ENCODE data around the gene PRKCZ.
"Not testable (repeated sequence)": the region's sequence is repeated elsewhere in the genome, so short reads cannot be mapped to it uniquely, and the experiment has no call there.

The PRKCZ gene

GRCh38 chr1:2103266-2103900, 53.2 kb downstream of the PRKCZ start:
- no peak for DNase-seq (ENCODE audit: low read depth)

DNA sequence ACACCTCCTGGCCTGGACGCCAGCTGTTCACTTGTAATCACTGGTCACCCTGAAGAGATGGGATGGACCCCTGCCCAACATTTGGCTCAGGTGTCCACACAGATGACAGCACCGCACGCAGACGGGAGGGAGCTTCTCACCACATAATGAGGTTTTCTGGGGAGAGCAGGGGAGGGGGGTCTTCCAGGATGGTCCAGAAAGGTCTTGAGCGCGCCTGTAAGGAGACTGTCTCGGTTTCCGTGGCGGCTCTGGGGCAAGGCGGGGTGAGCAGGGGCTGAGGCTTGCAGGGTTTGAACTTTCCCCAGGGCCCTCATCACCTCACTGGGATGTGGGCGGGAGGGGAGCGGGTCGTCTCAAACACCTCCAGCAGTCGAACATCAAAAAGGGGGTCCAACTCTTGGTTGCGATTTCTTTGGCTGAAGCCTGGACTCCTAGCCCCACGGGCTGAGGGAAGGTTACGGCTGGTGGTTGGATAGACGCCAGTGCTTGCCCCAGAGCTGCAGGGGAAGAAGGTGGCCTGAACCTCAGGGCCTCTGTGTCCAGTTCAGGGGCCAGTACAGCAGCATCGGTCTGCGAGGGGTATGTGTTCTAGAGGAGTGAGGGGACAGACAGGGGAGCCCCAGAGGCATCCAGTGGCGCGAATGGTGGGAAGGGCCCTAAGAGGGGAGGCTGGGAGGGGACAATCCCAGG, 53.8 kb downstream of the PRKCZ start:
- DNase-seq (ENCODE audit: low read depth) = no peak

DNA sequence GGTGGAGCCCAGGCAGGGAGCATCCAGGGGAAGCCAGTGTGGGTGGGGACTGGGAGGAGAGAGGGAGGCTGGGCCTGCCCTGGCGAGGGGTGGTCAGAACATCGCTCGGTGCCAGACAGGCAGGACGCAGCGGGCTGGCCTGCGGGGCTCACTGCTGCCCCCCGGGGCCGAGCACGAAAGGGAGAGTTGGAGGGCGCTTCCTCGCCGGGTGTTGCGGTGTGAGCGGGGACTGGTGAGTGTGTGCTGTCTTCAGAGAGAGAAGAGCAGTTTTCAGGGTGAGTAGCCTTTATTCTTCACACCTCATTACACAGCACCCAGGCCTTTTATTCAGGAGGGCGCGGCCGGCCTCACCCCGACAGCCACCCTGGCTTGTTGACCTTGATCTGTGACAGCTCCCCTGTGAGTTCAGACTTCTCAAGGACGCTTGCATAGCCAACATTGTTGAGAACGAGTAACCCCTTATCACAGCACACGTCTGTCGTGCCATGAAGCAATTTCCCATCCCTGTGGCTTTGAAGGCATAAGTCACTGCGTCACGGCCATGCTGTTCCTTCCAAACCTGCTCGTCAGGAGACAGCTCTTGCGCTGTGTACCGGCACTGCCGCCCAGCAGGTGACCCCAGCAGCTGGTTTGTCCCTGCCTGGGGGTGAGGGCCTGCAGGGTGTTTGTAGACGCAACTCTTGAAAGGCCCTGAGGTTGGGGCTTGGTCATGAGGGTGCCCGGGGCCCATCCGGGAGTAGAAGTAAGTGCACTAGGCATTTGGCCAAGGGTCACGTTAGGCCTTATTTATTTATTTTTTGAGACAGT, 54.6 kb downstream of the PRKCZ start:
- DNase-seq (ENCODE audit: low read depth) = no peak

DNA sequence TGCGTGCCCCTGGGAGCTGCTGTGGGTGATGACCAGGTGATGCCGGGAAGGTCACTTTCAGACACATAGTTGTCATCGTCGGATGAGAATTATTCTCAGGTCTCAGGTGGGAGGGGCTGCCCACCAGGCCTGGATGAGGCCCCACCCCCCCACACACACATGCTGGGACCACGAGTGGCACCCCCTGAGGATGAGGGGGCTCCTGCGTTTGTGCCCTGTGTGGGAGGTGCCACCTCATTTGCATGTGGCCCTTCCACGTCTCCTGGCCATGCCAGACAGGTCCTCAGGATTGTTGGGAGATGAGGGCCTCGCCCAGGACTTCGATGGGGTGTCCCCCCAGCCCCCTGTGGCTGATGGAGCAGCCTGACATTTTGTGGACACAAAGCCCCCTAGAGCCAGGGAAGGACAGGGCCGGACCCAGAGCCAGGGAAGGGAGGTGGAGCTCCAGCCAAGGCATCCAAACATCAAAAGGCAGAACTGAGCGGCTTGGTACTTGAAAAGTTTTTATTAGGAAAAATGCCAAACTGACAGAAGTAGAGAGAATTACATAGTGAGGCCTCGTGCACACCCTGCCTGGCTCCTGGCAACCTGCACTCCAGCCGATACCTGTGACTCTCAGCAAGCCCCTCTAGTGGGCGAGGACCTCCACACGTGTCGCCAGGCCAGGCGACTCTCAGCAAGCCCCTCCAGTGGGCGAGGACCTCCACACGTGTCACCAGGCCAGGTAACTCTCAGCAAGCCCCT, 55.7 kb downstream of the PRKCZ start:
- no peak for DNase-seq (ENCODE audit: low read depth)

GRCh38 chr1:2106659-2107405, 56.6 kb downstream of the PRKCZ start:
- DNase-seq (ENCODE audit: low read depth) = no peak

- DNase-seq (ENCODE audit: low read depth) = no peak
Observed at GRCh38 chr1:2107586-2108212, 57.5 kb downstream of the PRKCZ start.

DNA sequence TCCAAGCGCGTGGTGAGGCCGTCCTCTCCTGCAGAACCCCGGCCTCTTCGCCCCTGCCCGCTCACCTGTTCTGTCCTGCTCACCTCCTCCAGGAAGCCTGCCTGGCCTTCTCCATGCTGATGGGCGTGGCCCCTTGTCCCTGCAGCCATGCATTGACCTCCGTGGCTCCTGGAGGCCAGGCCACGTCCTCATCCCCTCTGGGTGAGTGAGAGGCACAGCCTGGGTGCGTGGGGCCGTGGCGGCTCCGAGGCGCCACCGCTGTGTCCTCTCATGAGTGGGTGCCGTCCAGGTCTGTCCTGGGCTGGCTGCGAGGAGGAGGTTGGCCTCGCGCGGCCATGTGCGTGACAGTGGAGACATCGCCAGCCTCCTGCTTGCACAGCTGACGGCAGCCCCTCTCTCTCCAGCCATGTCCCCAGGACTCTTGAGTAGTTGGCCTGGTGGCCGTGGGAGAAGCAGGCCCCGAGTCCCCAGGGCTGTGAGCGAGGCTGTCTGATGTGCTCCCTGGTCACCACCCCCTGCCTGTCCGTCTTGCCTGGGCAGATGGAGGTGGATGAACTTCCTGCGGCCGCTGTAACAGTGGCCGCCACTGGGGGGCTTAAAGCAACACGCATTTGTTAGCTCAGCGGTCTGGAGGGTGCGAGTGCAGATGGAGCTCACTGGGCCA, 58.1 kb downstream of the PRKCZ start:
- DNase-seq (ENCODE audit: low read depth) = no peak

DNA sequence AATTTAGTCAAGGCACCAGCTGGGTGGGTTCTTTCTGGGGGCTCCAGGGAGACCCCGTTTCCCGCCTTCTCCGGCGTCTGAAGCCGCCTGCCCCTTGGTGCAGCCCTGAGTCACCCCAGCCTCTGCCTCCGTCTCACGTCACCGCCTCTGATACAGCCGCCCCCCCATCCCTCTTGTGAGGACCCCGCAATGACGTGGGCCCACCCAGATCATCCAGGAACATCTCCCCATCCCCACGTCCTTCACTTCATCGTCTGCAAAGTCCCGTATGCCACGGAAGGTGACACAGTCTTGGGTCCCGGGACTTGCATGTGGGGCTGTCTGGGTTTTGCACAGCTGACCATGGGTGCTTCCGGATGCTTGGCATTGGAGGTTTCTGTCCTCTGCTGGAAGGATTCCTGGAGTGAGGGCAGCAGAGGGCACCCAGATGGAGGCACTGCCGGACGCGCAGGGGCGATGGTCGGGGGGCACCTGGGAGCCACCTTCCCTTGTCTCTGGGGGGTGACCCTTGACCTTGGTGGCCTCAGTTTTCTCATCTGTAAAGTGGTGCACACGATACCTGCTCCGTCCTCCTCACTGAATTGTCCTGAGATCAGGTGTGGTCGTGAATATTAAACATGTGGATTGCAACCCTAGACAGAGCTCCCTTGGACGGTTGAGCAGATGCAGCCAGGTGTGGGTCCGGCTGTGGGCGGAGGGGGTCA, 58.8 kb downstream of the PRKCZ start:
- no peak for DNase-seq (ENCODE audit: low read depth)

GRCh38 chr1:2109581-2110021, 59.4 kb downstream of the PRKCZ start:
- DNase-seq (ENCODE audit: low read depth) = no peak

DNA sequence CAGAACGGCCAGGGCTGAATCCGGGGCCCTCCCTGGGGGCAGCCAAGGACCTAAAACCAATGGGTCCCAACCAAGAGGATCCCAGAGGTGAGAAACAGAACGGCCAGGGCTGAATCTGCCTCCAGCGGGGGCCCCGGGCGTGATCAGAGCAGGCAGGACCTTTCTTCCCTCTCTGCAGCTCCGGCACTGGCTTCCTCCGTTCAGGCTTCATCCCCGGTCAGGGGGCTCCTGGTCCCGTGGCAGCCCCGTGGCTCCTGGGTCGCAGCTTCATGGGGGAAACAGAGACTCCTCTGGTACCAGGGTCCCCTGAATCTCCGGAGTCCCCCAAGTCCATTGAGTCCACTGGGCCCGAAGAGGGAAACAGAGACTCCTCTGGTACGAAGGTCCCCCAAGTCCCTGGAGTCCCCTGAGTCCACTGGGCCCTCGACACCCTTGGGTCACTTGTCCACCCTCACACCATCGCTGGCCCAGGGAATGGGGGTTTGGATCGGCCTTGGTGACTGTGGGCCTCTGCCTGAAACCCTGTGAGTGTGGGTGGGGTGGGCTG, 60.1 kb downstream of the PRKCZ start:
- no peak for DNase-seq (ENCODE audit: low read depth)

DNA sequence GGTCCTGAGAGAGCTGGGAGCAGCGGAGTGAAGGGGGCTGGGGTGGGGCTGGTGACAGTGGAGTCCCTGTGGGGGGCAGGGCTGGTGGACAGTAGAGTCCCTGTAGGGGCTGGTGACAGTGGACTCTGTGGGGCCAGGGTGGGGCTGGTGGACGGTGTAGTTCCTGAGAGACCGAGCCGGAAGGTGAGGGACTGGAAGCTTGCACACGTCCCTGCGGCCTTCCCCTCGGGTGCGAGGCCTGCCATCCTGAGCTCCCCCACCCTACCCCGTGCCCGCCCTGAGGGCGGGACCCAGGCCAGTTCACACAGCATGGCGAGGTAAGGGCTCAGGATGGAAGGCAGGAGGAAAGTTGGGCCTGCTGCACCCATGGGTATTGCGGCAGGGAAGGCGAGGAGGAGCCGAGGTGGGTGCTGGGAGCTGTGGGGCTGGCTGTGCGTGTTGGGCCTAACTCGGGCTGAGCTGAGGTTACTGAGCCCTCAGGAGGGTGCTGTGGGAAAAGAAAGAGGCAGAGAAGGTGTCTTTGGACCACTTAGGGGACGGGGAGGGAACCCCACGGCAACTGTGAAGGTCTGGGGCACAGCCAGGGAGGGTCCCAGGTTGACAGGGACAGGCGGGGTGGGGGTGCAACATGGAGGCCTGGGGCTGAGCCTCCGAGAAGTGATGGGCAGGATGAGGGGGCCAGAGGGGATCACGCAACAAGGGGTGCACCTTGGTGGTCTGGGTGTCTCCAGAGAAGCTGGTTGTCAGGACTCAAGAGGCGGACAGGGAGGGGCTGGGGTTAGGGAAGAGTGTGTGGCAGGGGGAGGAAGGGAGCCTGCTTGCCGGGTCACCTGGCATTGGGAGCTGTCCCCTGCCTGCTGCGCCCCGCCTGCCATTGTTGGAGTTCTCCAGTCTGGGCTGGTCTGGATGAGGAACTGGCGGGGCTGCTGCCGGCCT, 60.8 kb downstream of the PRKCZ start:
- DNase-seq (ENCODE audit: low read depth) = no peak

DNA sequence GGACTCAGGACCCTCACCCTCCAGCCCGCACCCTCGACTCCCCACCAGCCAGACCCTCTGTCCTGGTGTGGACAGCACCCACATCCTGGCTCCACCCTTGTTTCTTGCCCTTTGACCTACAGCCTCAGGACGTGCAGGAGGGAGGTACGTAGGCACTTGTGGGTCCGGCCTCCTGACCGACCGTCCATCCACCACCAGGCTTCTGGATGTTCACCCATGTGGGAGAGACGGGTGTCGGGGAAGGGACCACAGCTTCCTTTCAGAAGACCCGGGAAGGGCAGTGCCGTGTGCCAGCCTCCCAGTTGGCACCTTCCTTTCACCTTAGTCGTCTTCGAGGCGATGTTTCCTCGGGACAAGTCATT, 61.4 kb downstream of the PRKCZ start:
- DNase-seq (ENCODE audit: low read depth) = no peak

DNA sequence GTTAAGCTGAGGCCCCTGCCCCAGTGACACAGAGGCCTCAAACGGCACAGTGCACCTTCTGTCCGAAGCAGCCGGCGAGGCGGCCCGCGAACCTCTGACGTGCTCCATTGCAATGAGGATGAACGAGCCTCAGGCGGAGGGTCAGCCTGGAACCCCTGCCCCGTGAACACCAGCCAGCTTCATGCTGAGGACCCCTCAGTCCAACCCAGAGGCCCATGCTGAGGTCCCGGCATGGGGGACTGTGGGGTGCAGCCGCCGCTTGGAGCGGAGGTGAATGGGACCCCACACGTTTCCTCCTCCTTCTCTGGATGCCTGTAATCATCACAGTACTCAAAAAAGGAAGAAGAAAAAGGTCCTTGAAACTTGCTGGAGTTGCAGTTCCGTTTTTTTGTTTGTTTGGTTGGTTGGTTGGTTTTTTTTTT, 62.1 kb downstream of the PRKCZ start:
- no peak for DNase-seq (ENCODE audit: low read depth)

GRCh38 chr1:2113620-2114135, 63.5 kb downstream of the PRKCZ start:
- no peak for DNase-seq (ENCODE audit: low read depth)

- DNase-seq (ENCODE audit: low read depth) = not testable (repeated sequence)
Observed at GRCh38 chr1:2114635-2115007, 64.4 kb downstream of the PRKCZ start.

DNA sequence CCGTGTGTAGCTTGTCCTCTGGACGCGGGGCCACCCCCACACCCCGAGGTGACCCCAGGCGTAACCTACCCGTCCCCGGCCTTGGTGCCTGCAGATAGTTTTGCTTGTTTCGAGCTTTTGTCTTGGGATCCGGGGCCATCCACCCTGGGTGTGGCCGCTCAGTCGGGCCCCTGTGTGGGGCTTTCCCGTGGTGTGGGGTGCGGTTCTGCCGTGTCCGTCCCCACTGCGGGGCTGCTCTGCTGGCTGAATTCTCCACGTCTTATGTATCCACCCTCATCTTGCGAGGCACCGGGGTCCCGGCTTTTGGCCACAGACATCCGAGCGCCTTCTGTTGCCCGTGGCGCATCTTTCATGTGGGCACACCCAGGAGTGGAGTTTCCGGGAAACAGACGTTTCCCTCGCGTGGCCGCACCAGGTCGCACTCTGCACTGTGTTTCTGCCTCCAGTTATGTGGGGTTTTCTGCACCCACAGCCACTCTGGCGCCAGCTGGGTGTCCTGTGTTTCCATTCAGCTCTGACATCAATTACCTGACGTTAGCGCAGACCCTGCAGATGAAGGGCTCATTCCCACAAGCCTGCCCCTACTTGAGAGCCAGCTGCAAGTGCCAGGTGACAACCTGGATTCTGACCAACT, 64.9 kb downstream of the PRKCZ start:
- no peak for DNase-seq (ENCODE audit: low read depth)

DNA sequence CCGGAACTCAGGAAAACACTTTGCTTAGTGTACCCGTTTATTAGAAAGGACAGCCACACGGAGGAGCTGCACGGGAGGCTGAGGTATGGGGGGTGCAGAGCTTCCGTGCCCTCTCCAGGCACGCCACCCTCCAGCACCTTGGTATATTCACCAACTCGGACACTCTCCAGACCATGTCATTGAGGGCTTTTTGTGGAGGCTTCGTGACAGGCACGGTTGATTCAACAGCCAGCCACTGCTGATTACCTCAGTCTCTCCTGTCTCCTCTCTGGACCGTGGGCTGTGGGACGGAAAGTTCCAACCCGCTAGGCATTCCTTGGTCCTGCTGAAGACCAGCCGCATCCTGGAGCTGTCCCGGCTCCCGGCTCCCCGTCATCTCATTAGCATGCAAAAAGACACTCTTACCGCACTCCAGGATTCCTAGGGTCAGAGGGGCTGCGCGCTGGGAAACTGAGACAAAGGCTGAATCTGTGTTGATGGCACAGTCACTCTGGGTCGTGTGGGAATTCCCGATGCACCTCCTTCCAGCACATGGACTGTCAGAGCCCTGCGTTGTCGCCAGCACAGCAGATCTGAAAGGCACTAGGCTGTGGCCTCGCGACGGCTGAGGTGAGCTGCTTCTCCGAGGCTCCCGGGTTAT, 65.6 kb downstream of the PRKCZ start:
- DNase-seq (ENCODE audit: low read depth) = no peak

Measured in HS-27A (cell line).